NB4 (cell line): ENCODE data around the gene TCF4.

ENCODE experiments used
- CTCF ChIP-seq: IDR thresholded peaks from one replicate; pipeline ENCODE4 v1.5.1; 2012; ENCODE audit warnings: low read depth, low read length
- MYC ChIP-seq: IDR thresholded peaks from 2 replicates; pipeline ENCODE4 v1.6.1; 2011; ENCODE audit warnings: low read depth, low read length

GRCh38 chr18:55504808-55505207 lies 83.2 kb downstream of the TCF4 start:
- no peak for TF ChIP-seq CTCF
- TF ChIP-seq MYC = no peak
